HG02870 (cell line): ENCODE measurements around the gene CD101.
A peak's percentile ranks its signal among the peaks of the same experiment; 100 is the strongest.

ENCODE experiments used
- ATAC-seq: cut with Tn5 transposase; IDR thresholded peaks from one replicate; pipeline ENCODE4 v1.9.1; 2021; ENCODE audit warnings: mild to moderate bottlenecking, moderate library complexity; ENCODE audit not compliant: unreplicated experiment

CD101 gene

GRCh38 chr1:117013309-117013858 is 11.8 kb downstream of the CD101 start:
- no peak for ATAC-seq

GRCh38 chr1:117014209-117014608 is 12.6 kb downstream of the CD101 start:
- ATAC-seq, result no peak

GRCh38 chr1:117015724-117016123 is 14.2 kb downstream of the CD101 start:
- no peak for ATAC-seq

GRCh38 chr1:117017062-117017461 is 15.5 kb downstream of the CD101 start:
- ATAC-seq, result no peak

- peak; percentile 72 for ATAC-seq
These were observed 16.1 kb downstream of the CD101 start for GRCh38 chr1:117017648-117018047.

GRCh38 chr1:117020526-117021156 is 19.1 kb downstream of the CD101 start:
- ATAC-seq, result no peak

- ATAC-seq, result no peak
These were observed 20.6 kb downstream of the CD101 start for GRCh38 chr1:117022114-117022513.

- ATAC-seq, result no peak
These were observed 24.0 kb downstream of the CD101 start for GRCh38 chr1:117025568-117025967.

- ATAC-seq, result no peak
These were observed 24.8 kb downstream of the CD101 start for GRCh38 chr1:117026361-117026760.

- no peak for ATAC-seq
These were observed 28.1 kb downstream of the CD101 start for GRCh38 chr1:117029685-117030084.

- ATAC-seq, result no peak
These were observed 28.8 kb downstream of the CD101 start for GRCh38 chr1:117030271-117030877.

GRCh38 chr1:117032266-117032665 is 30.7 kb downstream of the CD101 start:
- ATAC-seq, result no peak

- no peak for ATAC-seq
These were observed 31.4 kb downstream of the CD101 start for GRCh38 chr1:117032681-117033539.

GRCh38 chr1:117033772-117034171 is 32.2 kb downstream of the CD101 start:
- ATAC-seq, result no peak

- no peak for ATAC-seq
These were observed 33.3 kb downstream of the CD101 start for GRCh38 chr1:117034791-117035290.

GRCh38 chr1:117036018-117036461 is 34.5 kb downstream of the CD101 start:
- ATAC-seq, result no peak

GRCh38 chr1:117037802-117038201 is 36.2 kb downstream of the CD101 start:
- no peak for ATAC-seq

- no peak for ATAC-seq
These were observed 36.7 kb downstream of the CD101 start for GRCh38 chr1:117038236-117038635.

GRCh38 chr1:117044217-117044616 is 42.7 kb downstream of the CD101 start:
- no peak for ATAC-seq

- ATAC-seq, result no peak
These were observed 44.1 kb downstream of the CD101 start for GRCh38 chr1:117045644-117046043.

- ATAC-seq, result no peak
These were observed 45.2 kb downstream of the CD101 start for GRCh38 chr1:117046781-117047180.
